ENCODE data around the gene GPC6.

GRCh38 chr13:94352057-94352456, 1125.5 kb downstream of the GPC6 start:
- TF ChIP-seq POLR2A (IDR thresholded peaks at IDR 0.05; ENCODE audit: low read depth, low read length) (no peak), POLR2AphosphoS5 (IDR thresholded peaks at IDR 0.05; ENCODE audit: low read depth, low read length) (no peak), TAF1 (IDR thresholded peaks at IDR 0.05; ENCODE audit: borderline replicate concordance, low read depth, low read length) (no peak)
